TTC549 (cell line): ENCODE data around the gene SLC1A7.

Experiments
- FAIRE-seq: peaks from 2 replicates; lab custom pipeline; 2012; peaks lifted over from hg19 to GRCh38; lab: Jason Lieb, UNC

SLC1A7 gene

GRCh38 chr1:53075206-53075605 lies 67.2 kb downstream of the SLC1A7 start:
- FAIRE-seq, result no peak

GRCh38 chr1:53074313-53075154 lies 67.9 kb downstream of the SLC1A7 start:
- FAIRE-seq, result no peak

GRCh38 chr1:53073868-53074311 lies 68.5 kb downstream of the SLC1A7 start:
- FAIRE-seq, result no peak

GRCh38 chr1:53073287-53073686 lies 69.2 kb downstream of the SLC1A7 start:
- FAIRE-seq, result no peak

GRCh38 chr1:53071915-53072314 lies 70.5 kb downstream of the SLC1A7 start:
- no peak for FAIRE-seq

- FAIRE-seq, result no peak
Observed at GRCh38 chr1:53071167-53071865, 71.1 kb downstream of the SLC1A7 start.

- no peak for FAIRE-seq
Observed at GRCh38 chr1:53070621-53071020, 71.8 kb downstream of the SLC1A7 start.

- FAIRE-seq, result no peak
Observed at GRCh38 chr1:53069663-53070327, 72.6 kb downstream of the SLC1A7 start.

GRCh38 chr1:53069265-53069662 lies 73.2 kb downstream of the SLC1A7 start:
- FAIRE-seq, result no peak

- FAIRE-seq, result no peak
Observed at GRCh38 chr1:53068314-53069099, 73.9 kb downstream of the SLC1A7 start.

- FAIRE-seq, result no peak
Observed at GRCh38 chr1:53067886-53068285, 74.6 kb downstream of the SLC1A7 start.

- no peak for FAIRE-seq
Observed at GRCh38 chr1:53066891-53067738, 75.3 kb downstream of the SLC1A7 start.

GRCh38 chr1:53066488-53066887 lies 76.0 kb downstream of the SLC1A7 start:
- no peak for FAIRE-seq

GRCh38 chr1:53065391-53065790 lies 77.0 kb downstream of the SLC1A7 start:
- no peak for FAIRE-seq

GRCh38 chr1:53063744-53064515 lies 78.5 kb downstream of the SLC1A7 start:
- FAIRE-seq, result no peak

GRCh38 chr1:53062708-53063591 lies 79.5 kb downstream of the SLC1A7 start:
- FAIRE-seq, result no peak

- no peak for FAIRE-seq
Observed at GRCh38 chr1:53061859-53062707, 80.4 kb downstream of the SLC1A7 start, which contains the start of gene PODN. TSS of gene PODN (plus strand) at chr1:53062213. CDS start at chr1:53069856, 7,643 bp downstream.

- FAIRE-seq, result no peak
Observed at GRCh38 chr1:53061123-53061858, 81.1 kb downstream of the SLC1A7 start.
